ENCODE results near the gene NTN5.

DNA sequence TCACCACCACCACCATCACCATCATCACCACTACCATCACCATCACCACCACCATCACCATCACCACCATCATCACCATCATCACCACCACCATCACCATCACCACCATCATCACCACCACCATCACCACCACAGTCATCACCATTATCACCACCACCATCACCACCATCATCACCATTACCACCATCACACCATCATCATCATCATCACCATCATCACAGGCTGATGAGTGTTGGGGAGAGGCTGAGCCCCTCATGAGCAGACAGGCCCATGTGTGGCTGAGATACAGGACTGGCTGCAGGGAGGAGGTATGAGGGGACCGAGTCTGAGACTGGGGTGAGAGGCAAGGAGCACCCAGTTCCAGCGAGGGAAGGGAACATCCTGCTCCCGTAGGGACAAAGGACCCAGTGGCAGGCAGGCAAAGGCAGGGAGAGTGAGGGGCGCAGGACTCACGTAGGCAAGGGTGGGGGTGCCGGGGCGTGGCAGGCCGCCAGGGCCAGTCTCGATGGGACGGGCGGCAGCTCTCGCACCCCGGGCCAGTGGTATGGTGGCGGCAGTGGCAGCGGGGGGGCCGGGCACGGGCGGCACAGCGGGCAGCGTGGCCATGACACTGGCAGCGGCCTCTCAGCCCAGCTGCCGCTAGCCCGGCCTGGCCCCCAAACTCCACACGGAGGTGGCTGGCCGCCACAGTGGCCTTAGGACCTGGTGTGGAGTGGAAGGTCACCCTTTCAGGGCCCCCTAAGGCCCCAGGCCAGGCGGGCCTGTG is 2.7 kb downstream of the NTN5 start:
- no peak for TF ChIP-seq POLR2A (IDR thresholded peaks at IDR 0.05)
- TF ChIP-seq, protein P1, sequence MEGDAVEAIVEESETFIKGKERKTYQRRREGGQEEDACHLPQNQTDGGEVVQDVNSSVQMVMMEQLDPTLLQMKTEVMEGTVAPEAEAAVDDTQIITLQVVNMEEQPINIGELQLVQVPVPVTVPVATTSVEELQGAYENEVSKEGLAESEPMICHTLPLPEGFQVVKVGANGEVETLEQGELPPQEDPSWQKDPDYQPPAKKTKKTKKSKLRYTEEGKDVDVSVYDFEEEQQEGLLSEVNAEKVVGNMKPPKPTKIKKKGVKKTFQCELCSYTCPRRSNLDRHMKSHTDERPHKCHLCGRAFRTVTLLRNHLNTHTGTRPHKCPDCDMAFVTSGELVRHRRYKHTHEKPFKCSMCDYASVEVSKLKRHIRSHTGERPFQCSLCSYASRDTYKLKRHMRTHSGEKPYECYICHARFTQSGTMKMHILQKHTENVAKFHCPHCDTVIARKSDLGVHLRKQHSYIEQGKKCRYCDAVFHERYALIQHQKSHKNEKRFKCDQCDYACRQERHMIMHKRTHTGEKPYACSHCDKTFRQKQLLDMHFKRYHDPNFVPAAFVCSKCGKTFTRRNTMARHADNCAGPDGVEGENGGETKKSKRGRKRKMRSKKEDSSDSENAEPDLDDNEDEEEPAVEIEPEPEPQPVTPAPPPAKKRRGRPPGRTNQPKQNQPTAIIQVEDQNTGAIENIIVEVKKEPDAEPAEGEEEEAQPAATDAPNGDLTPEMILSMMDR (IDR thresholded peaks at IDR 0.05): no peak
- no peak for TF ChIP-seq POLR2AphosphoS5 (IDR thresholded peaks at IDR 0.05)

Measured in upper lobe of left lung (tissue), 4 donors.